PFSK-1 (cell line): ENCODE data around the gene PSME2.

ENCODE experiments used
- FOXP2 ChIP-seq: optimal IDR thresholded peaks from 2 replicates; pipeline ENCODE3; 2011; ENCODE audit warnings: borderline replicate concordance, control low read depth, inconsistent platforms; ENCODE audit not compliant: insufficient read depth; ENCODE audit errors: extremely low read length, extremely low read depth
- POLR2AphosphoS5 ChIP-seq: IDR thresholded peaks from 2 replicates; pipeline ENCODE4 v1.6.1; 2012; ENCODE audit warnings: low read depth, mild to moderate bottlenecking, control low read depth, low read length, moderate library complexity
- SIN3A ChIP-seq: IDR thresholded peaks from 2 replicates; pipeline ENCODE4 v1.6.1; 2012; ENCODE audit warnings: mild to moderate bottlenecking, low read length, moderate library complexity, borderline replicate concordance; ENCODE audit not compliant: insufficient read depth
- TAF1 ChIP-seq: IDR thresholded peaks from 2 replicates; pipeline ENCODE4 v1.6.1; 2012; ENCODE audit warnings: low read length, control low read depth, borderline replicate concordance; ENCODE audit not compliant: insufficient read depth
- TF ChIP-seq, protein P1 (sequence below), 2 experiments: IDR thresholded peaks; 2 replicates each; pipeline versions ENCODE4 v1.6.1 to v1.8.0; 2011 to 2012; ENCODE audit warnings: low read depth in 2 of 2, low read length in 2 of 2, control low read depth in 1 of 2, inconsistent platforms in 1 of 2, mild to moderate bottlenecking in 1 of 2, moderate library complexity in 1 of 2; ENCODE audit not compliant: insufficient read depth in 1 of 2

PSME2 gene

DNA sequence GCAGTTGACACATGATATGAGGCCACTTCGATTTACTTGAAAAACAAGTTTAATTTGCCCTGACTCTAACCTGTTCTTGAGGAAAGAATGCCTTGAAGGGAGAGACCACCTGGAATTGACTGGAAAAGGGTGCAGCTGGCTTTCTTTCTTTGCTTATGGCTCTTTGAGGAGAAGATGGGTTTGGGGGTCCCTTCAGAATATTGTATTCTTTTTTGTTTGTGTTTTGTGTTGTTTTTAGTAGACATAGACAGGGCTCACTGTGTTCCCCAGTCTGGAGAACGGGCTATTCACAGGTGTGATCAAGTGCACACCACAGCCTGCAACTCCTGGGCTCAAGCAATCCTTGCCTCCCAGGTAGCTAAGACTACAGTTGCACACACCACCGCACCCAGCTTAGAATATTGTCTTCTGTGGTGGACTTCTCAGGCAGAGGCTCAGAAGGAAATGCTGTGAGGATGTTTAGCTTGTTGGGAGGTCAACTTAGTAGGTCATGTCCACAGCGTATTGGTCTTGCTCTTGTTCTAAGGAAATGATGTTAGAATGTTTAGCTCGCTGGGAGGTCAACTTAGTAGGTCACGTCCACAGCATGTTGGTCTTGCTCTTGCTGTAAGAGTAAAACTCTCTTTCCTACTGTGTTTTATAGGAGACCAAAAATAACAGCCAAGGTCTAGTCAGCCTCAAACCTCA lies 30.1 kb downstream of the PSME2 start:
- TF ChIP-seq POLR2AphosphoS5, result no peak
- no peak for TF ChIP-seq FOXP2
- TF ChIP-seq, protein P1, sequence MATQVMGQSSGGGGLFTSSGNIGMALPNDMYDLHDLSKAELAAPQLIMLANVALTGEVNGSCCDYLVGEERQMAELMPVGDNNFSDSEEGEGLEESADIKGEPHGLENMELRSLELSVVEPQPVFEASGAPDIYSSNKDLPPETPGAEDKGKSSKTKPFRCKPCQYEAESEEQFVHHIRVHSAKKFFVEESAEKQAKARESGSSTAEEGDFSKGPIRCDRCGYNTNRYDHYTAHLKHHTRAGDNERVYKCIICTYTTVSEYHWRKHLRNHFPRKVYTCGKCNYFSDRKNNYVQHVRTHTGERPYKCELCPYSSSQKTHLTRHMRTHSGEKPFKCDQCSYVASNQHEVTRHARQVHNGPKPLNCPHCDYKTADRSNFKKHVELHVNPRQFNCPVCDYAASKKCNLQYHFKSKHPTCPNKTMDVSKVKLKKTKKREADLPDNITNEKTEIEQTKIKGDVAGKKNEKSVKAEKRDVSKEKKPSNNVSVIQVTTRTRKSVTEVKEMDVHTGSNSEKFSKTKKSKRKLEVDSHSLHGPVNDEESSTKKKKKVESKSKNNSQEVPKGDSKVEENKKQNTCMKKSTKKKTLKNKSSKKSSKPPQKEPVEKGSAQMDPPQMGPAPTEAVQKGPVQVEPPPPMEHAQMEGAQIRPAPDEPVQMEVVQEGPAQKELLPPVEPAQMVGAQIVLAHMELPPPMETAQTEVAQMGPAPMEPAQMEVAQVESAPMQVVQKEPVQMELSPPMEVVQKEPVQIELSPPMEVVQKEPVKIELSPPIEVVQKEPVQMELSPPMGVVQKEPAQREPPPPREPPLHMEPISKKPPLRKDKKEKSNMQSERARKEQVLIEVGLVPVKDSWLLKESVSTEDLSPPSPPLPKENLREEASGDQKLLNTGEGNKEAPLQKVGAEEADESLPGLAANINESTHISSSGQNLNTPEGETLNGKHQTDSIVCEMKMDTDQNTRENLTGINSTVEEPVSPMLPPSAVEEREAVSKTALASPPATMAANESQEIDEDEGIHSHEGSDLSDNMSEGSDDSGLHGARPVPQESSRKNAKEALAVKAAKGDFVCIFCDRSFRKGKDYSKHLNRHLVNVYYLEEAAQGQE (IDR thresholded peaks at IDR 0.05; ENCODE audit: insufficient read depth in 1 of 2, low read depth in 2 of 2, low read length in 2 of 2), result no peak
- TF ChIP-seq SIN3A, result no peak
- no peak for TF ChIP-seq TAF1

GRCh38 chr14:24115422-24116127 lies 30.8 kb downstream of the PSME2 start:
- TF ChIP-seq TAF1, result no peak
- TF ChIP-seq POLR2AphosphoS5, result no peak
- no peak for TF ChIP-seq SIN3A
- TF ChIP-seq FOXP2, result no peak
- TF ChIP-seq, protein P1 (IDR thresholded peaks at IDR 0.05; ENCODE audit: insufficient read depth in 1 of 2, low read depth in 2 of 2, low read length in 2 of 2), result no peak

DNA sequence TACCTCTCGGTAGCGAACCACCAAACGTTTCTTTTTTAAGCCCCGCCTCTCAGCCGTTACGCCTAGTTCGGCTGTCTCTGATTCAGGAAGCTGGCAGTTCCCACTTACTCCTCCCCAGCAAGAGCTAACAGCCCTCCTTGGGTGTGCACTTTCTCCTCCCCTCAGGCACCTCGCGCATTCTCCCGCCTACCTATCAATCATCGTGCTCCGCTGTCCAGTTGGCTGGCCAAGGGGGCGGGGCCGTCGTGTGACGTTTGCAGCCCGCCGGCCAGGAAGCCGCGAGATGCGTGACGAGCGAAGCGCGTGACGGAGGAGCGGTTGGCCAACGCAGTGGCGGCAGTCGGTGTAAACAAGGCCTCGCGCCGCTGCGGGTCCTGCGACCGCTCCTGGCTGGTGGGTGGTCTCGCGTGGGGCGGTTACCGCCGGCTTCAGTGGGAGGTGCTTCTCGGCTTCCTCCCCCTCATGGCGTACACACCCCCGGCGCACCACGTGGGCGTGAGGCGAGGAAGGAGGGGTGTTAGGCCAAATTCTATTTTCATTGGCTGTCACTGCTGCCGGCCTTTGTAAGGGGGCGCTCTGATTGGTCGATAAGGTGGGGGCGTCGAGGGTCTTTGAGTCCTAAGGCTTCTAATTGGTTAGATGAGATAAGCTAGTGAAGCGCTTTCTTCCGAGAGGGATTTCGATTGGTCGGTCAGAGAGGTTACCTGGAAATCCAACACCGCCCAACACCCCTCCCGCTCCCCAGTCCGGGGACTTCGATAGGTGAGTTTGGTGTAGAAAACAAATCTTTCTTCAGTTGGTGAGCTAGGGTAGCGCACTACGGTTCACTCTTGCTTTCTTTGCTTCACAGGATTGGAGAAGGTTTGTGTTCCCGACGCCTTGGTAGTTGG lies 31.6 kb downstream of the PSME2 start, which contains the start of the genes DCAF11 and NRL:
Gene DCAF11, plus strand, starts transcription at position 246 of the 890 bp plus-strand sequence. CDS start 818 bp downstream, outside the sequence.
Gene NRL, minus strand, starts transcription at position 418 of the 890 bp plus-strand sequence. CDS start 32,101 bp downstream, outside the sequence.
- peak; percentile 86 for TF ChIP-seq FOXP2
- TF ChIP-seq SIN3A, result peak; percentile 61; the same call in 1 of the 2 replicates
- TF ChIP-seq, protein P1 (IDR thresholded peaks at IDR 0.05; ENCODE audit: insufficient read depth in 1 of 2, low read depth in 2 of 2, low read length in 2 of 2), result no peak
- no peak for TF ChIP-seq TAF1
- peak; percentile 38 for TF ChIP-seq POLR2AphosphoS5

DNA sequence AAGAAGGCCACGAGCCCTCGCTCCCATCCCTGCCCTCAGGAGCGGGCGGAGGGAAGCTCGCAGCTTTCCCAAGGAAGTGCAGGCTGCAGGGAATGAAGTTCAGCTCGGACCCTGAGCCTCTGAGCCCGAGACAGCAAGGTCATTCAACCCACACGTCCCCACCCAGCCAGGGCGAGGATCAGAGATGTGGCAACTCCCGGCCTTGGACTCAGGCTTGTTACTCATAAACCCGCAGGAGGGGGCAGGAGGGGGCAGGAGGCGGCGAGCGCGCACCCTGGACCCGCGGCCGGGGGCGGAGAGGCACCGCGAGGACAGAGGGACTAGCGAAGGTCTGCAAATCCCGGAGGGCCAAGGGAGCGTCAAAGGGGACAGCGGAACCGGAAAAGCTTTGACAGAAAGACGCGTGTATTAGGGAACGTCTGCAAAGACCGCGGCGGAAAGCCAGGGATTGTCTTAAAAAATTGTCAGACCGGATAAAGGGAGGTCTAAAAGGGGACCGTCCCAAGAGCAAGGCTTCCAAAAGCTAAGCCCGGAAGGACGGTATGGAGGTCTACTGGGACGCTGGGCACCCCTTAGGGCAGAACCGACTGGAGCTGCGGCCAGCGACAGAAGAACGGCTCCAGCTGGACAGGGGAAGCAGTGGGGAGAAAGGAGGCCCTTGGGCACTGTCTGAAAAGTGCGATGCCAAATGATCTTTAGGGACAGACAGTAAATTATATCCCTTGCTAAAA lies 32.4 kb downstream of the PSME2 start:
- TF ChIP-seq TAF1, result peak; percentile 48; the same call in 1 of the 2 replicates
- TF ChIP-seq POLR2AphosphoS5, result peak; percentile 65
- TF ChIP-seq FOXP2, result no peak
- peak; percentile 64; the same call in 1 of the 2 replicates for TF ChIP-seq SIN3A
- TF ChIP-seq, protein P1 (IDR thresholded peaks at IDR 0.05; ENCODE audit: insufficient read depth in 1 of 2, low read depth in 2 of 2, low read length in 2 of 2), result no peak
